Measurements from ENCODE around the gene ARHGEF10L. TPM values are rescaled to one million over a fixed set of nuclear protein-coding genes. Genes with fewer than 3 reads are reported as not detected.
A peak's percentile ranks its signal among the peaks of the same experiment; 100 is the strongest.

Gene ARHGEF10L
- total RNA-seq, 1 experiment from 2014 or later: 3.3 TPM

DNA sequence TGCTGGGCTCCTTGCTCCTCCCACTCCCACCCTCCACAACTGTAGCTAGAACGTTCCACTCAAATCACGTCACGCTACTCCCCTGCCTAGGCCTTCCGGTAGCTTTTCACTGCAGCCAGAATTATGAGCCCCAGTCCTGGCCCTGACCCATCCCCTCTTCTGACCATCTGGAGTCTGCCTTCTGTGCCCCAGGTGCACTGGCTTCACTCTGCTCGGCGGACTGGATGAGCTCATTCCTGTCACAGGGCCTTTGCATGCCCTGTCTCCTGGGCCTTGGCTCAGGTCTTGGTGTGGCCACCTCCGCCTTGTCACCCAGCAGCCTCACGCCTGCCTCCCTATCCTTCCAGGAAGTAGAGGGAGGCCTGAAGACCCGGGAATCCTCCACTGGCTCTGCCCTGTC is 153.1 kb downstream of the ARHGEF10L start:
- H3K9me3 ChIP-seq (ENCODE audit: low read depth, low read length, poor library complexity, severe bottlenecking): no peaks in the 10 kb centered on the region
- H3K4me1 ChIP-seq (ENCODE audit: insufficient read depth, low read length, poor library complexity, severe bottlenecking): peaks cover 12% of the 10 kb centered on the region
- TF ChIP-seq EZH2 (IDR thresholded peaks at IDR 0.05; ENCODE audit: borderline replicate concordance, low read depth, low read length, poor library complexity, severe bottlenecking) (no peak), CTCF (conservative IDR thresholded peaks at IDR 0.05; ENCODE audit: low read depth, low read length) (no peak)
- H3K4me3 ChIP-seq (ENCODE audit: low read depth, low read length, poor library complexity, severe bottlenecking): no peak overlapping the region
- H3K36me3 ChIP-seq (ENCODE audit: insufficient read depth, low read length, poor library complexity, severe bottlenecking): no peaks in the 10 kb centered on the region
- ChIA-PET CTCF (no interaction called here), POLR2A (ENCODE audit: low non-redundant PET) (no interaction called here)
- intact Hi-C loops (cut with micrococcal nuclease; ENCODE audit: unreplicated experiment): no loop called here
- H3K27me3 ChIP-seq (replicated peaks; ENCODE audit: insufficient read depth, low read depth, low read length, poor library complexity): no peaks in the 10 kb centered on the region
- no TSS peak for BruUV-seq (replicated peaks)
- DNase-seq (ENCODE audit: low spot score): no peak
- H3K27ac ChIP-seq (ENCODE audit: low read depth, low read length, poor library complexity, severe bottlenecking): no peak overlapping the region

GRCh38 chr1:17696417-17697301 is 157.2 kb downstream of the ARHGEF10L start:
- no TSS peak for BruUV-seq (replicated peaks)
- H3K4me3 ChIP-seq (ENCODE audit: low read depth, low read length, poor library complexity, severe bottlenecking): no peak overlapping the region
- no peaks in the 10 kb centered on the region for H3K9me3 ChIP-seq (ENCODE audit: low read depth, low read length, poor library complexity, severe bottlenecking)
- ChIA-PET POLR2A (ENCODE audit: low non-redundant PET) (no interaction called here), CTCF (interaction anchor here (0.6 to 2.4 kb wide), 4 partner anchors 12 to 35 kb away, joined by 3 to 16 read pairs (median 4); no protein-coding TSS in a partner anchor)
- H3K27me3 ChIP-seq (replicated peaks; ENCODE audit: insufficient read depth, low read depth, low read length, poor library complexity): no peaks in the 10 kb centered on the region
- peak; percentile 67 for TF ChIP-seq CTCF (conservative IDR thresholded peaks at IDR 0.05; ENCODE audit: low read depth, low read length)
- no peak for TF ChIP-seq EZH2 (IDR thresholded peaks at IDR 0.05; ENCODE audit: borderline replicate concordance, low read depth, low read length, poor library complexity, severe bottlenecking)
- no peaks in the 10 kb centered on the region for H3K36me3 ChIP-seq (ENCODE audit: insufficient read depth, low read length, poor library complexity, severe bottlenecking)
- no peak overlapping the region for H3K27ac ChIP-seq (ENCODE audit: low read depth, low read length, poor library complexity, severe bottlenecking)
- peaks cover 8% of the 10 kb centered on the region for H3K4me1 ChIP-seq (ENCODE audit: insufficient read depth, low read length, poor library complexity, severe bottlenecking)
- intact Hi-C loops (cut with micrococcal nuclease; ENCODE audit: unreplicated experiment): no loop called here
- DNase-seq (ENCODE audit: low spot score): peak; percentile 79

DNA sequence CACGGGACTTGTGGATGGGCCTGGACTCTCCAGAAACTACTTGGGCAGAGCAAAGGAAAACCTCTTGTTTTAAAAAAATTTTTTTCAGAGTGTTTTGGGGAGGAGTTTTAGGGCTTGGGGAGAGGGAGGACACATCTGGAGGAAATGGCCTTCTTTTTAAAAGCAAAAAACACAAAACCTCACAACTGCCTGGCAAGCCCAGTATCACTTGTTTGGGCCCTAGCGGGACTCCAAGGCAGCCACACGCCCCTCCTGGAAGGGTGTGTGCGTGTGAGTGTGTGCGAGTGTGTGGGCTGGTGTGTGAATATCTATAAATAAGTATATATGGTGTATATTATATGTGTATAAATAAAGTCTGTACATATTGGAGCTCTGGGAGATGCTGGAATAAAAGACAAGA is 158.0 kb downstream of the ARHGEF10L start:
- no peaks in the 10 kb centered on the region for H3K36me3 ChIP-seq (ENCODE audit: insufficient read depth, low read length, poor library complexity, severe bottlenecking)
- CTCF ChIA-PET: interaction anchor here (2.4 kb wide), 1 partner anchor 36 kb away, joined by 16 read pairs; no protein-coding TSS in a partner anchor

More for the DNA sequence above, 158.0 kb downstream of the ARHGEF10L start:
- intact Hi-C loops (cut with micrococcal nuclease; ENCODE audit: unreplicated experiment): no loop called here
- no peak for DNase-seq (ENCODE audit: low spot score)
- H3K4me3 ChIP-seq (ENCODE audit: low read depth, low read length, poor library complexity, severe bottlenecking): no peak overlapping the region
- H3K4me1 ChIP-seq (ENCODE audit: insufficient read depth, low read length, poor library complexity, severe bottlenecking): peaks cover 8% of the 10 kb centered on the region
- POLR2A ChIA-PET (ENCODE audit: low non-redundant PET): no interaction called here
- TF ChIP-seq EZH2 (IDR thresholded peaks at IDR 0.05; ENCODE audit: borderline replicate concordance, low read depth, low read length, poor library complexity, severe bottlenecking) (no peak), CTCF (conservative IDR thresholded peaks at IDR 0.05; ENCODE audit: low read depth, low read length) (no peak)
- BruUV-seq (replicated peaks): no TSS peak
- H3K27ac ChIP-seq (ENCODE audit: low read depth, low read length, poor library complexity, severe bottlenecking): no peak overlapping the region
- no peaks in the 10 kb centered on the region for H3K27me3 ChIP-seq (replicated peaks; ENCODE audit: insufficient read depth, low read depth, low read length, poor library complexity)
- H3K9me3 ChIP-seq (ENCODE audit: low read depth, low read length, poor library complexity, severe bottlenecking): no peaks in the 10 kb centered on the region
